Neural progenitor cell (in vitro differentiated cells): Measurements from ENCODE around the gene LRRC51. TPM values are rescaled to one million over a fixed set of nuclear protein-coding genes. Genes with fewer than 3 reads are reported as not detected.
"Not testable (repeated sequence)": the region's sequence is repeated elsewhere in the genome, so short reads cannot be mapped to it uniquely, and the experiment has no call there.

ENCODE experiments used
- DNase-seq: peaks from one replicate; pipeline ENCODE4 v3.0.0-alpha.2; 2016; ENCODE audit warnings: low spot score
- H2AFZ ChIP-seq: fragments of 200-600 bp; sonication (generic); replicated peaks from 2 replicates; pipeline ENCODE4 v1.6.1; 2016; ENCODE audit warnings: antibody characterized with exemption
- H3F3A ChIP-seq: fragments of 200-600 bp; sonication (generic); 2 replicates; pipeline ENCODE4 v1.6.1; 2016; ENCODE audit warnings: antibody characterized with exemption, low read depth
- H3K27ac ChIP-seq: fragments of 200-600 bp; sonication (generic); 2 replicates; pipeline ENCODE4 v1.5.1; 2016; ENCODE audit warnings: mild to moderate bottlenecking
- H3K27me3 ChIP-seq: fragments of 200-600 bp; sonication (generic); 2 replicates; pipeline ENCODE4 v1.6.1; 2016; ENCODE audit warnings: mild to moderate bottlenecking, moderate library complexity
- H3K36me3 ChIP-seq: fragments of 200-600 bp; sonication (generic); 2 replicates; pipeline ENCODE4 v1.5.1; 2016
- H3K4me1 ChIP-seq: fragments of 200-600 bp; sonication (generic); 2 replicates; pipeline ENCODE4 v1.6.1; 2016; ENCODE audit warnings: mixed run types
- H3K4me2 ChIP-seq: fragments of 200-600 bp; sonication (generic); 2 replicates; pipeline ENCODE4 v1.6.1; 2016
- H3K4me3 ChIP-seq: fragments of 200-600 bp; sonication (generic); 2 replicates; pipeline ENCODE4 v1.5.1; 2016
- H3K79me2 ChIP-seq: fragments of 200-600 bp; sonication (generic); 2 replicates; pipeline ENCODE4 v1.6.1; 2016; ENCODE audit warnings: low read depth
- H3K9ac ChIP-seq: fragments of 200-600 bp; sonication (generic); 2 replicates; pipeline ENCODE4 v1.6.1; 2016
- H3K9me3 ChIP-seq: fragments of 200-600 bp; sonication (generic); 2 replicates; pipeline ENCODE4 v1.5.1; 2016; ENCODE audit warnings: low read depth
- H4K20me1 ChIP-seq: fragments of 200-600 bp; sonication (generic); 2 replicates; pipeline ENCODE4 v1.6.1; 2016; ENCODE audit warnings: low read depth
- H3K27ac Mint-ChIP-seq: 3 replicates; pipeline ENCODE4 v1.8.0; 2021; ENCODE audit warnings: mixed read lengths
- H3K27me3 Mint-ChIP-seq: 2 replicates; pipeline ENCODE4 v1.8.0; 2022; ENCODE audit warnings: low read depth, mild to moderate bottlenecking, inconsistent platforms, moderate library complexity, mixed read lengths; ENCODE audit not compliant: insufficient read depth
- H3K36me3 Mint-ChIP-seq: 3 replicates; pipeline ENCODE4 v1.8.0; 2021; ENCODE audit warnings: mixed read lengths
- H3K4me1 Mint-ChIP-seq: 3 replicates; pipeline ENCODE4 v1.8.0; 2021; ENCODE audit warnings: mixed read lengths
- H3K4me3 Mint-ChIP-seq: 3 replicates; pipeline ENCODE4 v1.8.0; 2021; ENCODE audit warnings: mild to moderate bottlenecking, moderate library complexity, mixed read lengths
- H3K9me3 Mint-ChIP-seq: 3 replicates; pipeline ENCODE4 v1.8.0; 2020; ENCODE audit warnings: mixed read lengths
- CTCF ChIP-seq: fragments of 200-600 bp; sonication (generic); IDR thresholded peaks from 2 replicates; pipeline ENCODE4 v1.5.1; 2017; ENCODE audit warnings: antibody characterized with exemption, mild to moderate bottlenecking
- EZH2 ChIP-seq: fragments of 200-600 bp; sonication (generic); IDR thresholded peaks from 2 replicates; pipeline ENCODE4 v1.6.1; 2017; ENCODE audit warnings: antibody characterized with exemption, mild to moderate bottlenecking, moderate library complexity
- EZH2phosphoT487 ChIP-seq: fragments of 200-600 bp; sonication (generic); IDR thresholded peaks from 2 replicates; pipeline ENCODE4 v1.6.1; 2017; ENCODE audit warnings: antibody characterized with exemption
- total RNA-seq: library from RNA; depleted of rRNA; stranded (reverse); fragments of >200 nt; gene quantifications from 2 replicates; pipeline ENCODE4 v1.2.3, GENCODE V29; 2015; ENCODE audit warnings: low replicate concordance

Gene LRRC51
- total RNA-seq, 1 donor from 2014 or later = 10.5 TPM

GRCh38 chr11:72132646-72133045 lies 52.0 kb downstream of the LRRC51 start:
- no peak overlapping the region for H3K4me3 ChIP-seq
- no peak for TF ChIP-seq CTCF
- no peak for TF ChIP-seq EZH2phosphoT487
- TF ChIP-seq EZH2 = no peak
- H3K4me2 ChIP-seq = no peak overlapping the region
- H3K79me2 ChIP-seq = no peaks in the 10 kb centered on the region
- Mint-ChIP-seq H3K9me3 (peaks cover 21% of the 10 kb centered on the region), H3K27me3 (peaks cover 27% of the 10 kb centered on the region), H3K4me3 (no peak overlapping the region), H3K4me1 (no peaks in the 10 kb centered on the region), H3K36me3 (peaks cover 5% of the 10 kb centered on the region), H3K27ac (no peak overlapping the region)
- no peak overlapping the region for H3K9ac ChIP-seq
- H3K9me3 ChIP-seq = peaks cover 5% of the 10 kb centered on the region
- H2AFZ ChIP-seq = no peak overlapping the region
- H3K27me3 ChIP-seq = peaks cover 30% of the 10 kb centered on the region
- H3K36me3 ChIP-seq = no peaks in the 10 kb centered on the region
- no peaks in the 10 kb centered on the region for H3F3A ChIP-seq
- no peaks in the 10 kb centered on the region for H3K4me1 ChIP-seq
- H3K27ac ChIP-seq = no peak overlapping the region
- DNase-seq = no peak
- no peaks in the 10 kb centered on the region for H4K20me1 ChIP-seq

- not testable (repeated sequence) for H3K36me3 ChIP-seq, H3K9me3 ChIP-seq, H3K4me2 ChIP-seq, H3K36me3 Mint-ChIP-seq, H3K4me3 ChIP-seq, H3K79me2 ChIP-seq, H3K4me1 ChIP-seq, H3K9ac ChIP-seq, H3K9me3 Mint-ChIP-seq, H3K27ac Mint-ChIP-seq, H2AFZ ChIP-seq, H3F3A ChIP-seq, H3K27ac ChIP-seq, H3K4me1 Mint-ChIP-seq, DNase-seq, H4K20me1 ChIP-seq, H3K4me3 Mint-ChIP-seq
- peaks cover 30% of the 10 kb centered on the region for H3K27me3 ChIP-seq
- H3K27me3 Mint-ChIP-seq = peaks cover 13% of the 10 kb centered on the region
Measured at GRCh38 chr11:72135473-72135872, 54.8 kb downstream of the LRRC51 start, which contains the start of gene FOLR3. TSS of gene FOLR3 (plus strand) at chr11:72135725. CDS start at chr11:72135953, 228 bp downstream.

GRCh38 chr11:72135891-72136683 lies 55.4 kb downstream of the LRRC51 start:
- no peaks in the 10 kb centered on the region for H3K9me3 Mint-ChIP-seq
- Histone ChIP-seq H2AFZ (no peak overlapping the region), H3K4me1 (no peaks in the 10 kb centered on the region)

More at GRCh38 chr11:72135891-72136683, 55.4 kb downstream of the LRRC51 start:
- Histone ChIP-seq H3K27me3 (peaks cover 30% of the 10 kb centered on the region), H3K36me3 (no peaks in the 10 kb centered on the region), H3K9ac (no peak overlapping the region), H3K27ac (no peak overlapping the region), H3K79me2 (no peaks in the 10 kb centered on the region), H3K4me3 (no peak overlapping the region), H3K4me2 (no peak overlapping the region), H3K9me3 (no peaks in the 10 kb centered on the region), H4K20me1 (no peaks in the 10 kb centered on the region), H3F3A (no peaks in the 10 kb centered on the region)
- DNase-seq = no peak
- Mint-ChIP-seq H3K27me3 (peaks cover 12% of the 10 kb centered on the region), H3K36me3 (no peaks in the 10 kb centered on the region), H3K4me3 (no peak overlapping the region), H3K4me1 (no peaks in the 10 kb centered on the region), H3K27ac (no peak overlapping the region)
- TF ChIP-seq CTCF (no peak), EZH2 (no peak), EZH2phosphoT487 (no peak)
